Neuron (in vitro differentiated cells): ENCODE measurements around the gene ARMC9.
"Not testable (repeated sequence)": the region's sequence is repeated elsewhere in the genome, so short reads cannot be mapped to it uniquely, and the experiment has no call there.

Source experiments
- H2AFZ ChIP-seq: one replicate; pipeline ENCODE4 v1.6.1; 2013; ENCODE audit warnings: low read depth, mild to moderate bottlenecking, inconsistent platforms, low read length, moderate library complexity
- H3K27me3 ChIP-seq: one replicate; pipeline ENCODE4 v1.6.1; 2013; ENCODE audit warnings: low read length; ENCODE audit not compliant: insufficient read depth
- H3K36me3 ChIP-seq: one replicate; pipeline ENCODE4 v1.6.1; 2013; ENCODE audit warnings: low read length; ENCODE audit not compliant: insufficient read depth
- H3K4me1 ChIP-seq: one replicate; pipeline ENCODE4 v1.6.1; 2013; ENCODE audit warnings: low read length; ENCODE audit not compliant: insufficient read depth
- H3K4me3 ChIP-seq: 2 replicates; pipeline ENCODE4 v1.5.1; 2013; ENCODE audit warnings: mild to moderate bottlenecking, low read length, moderate library complexity
- H3K9me3 ChIP-seq: one replicate; pipeline ENCODE4 v1.6.1; 2013; ENCODE audit warnings: low read length

The ARMC9 gene

GRCh38 chr2:231394211-231395141 is 196.0 kb downstream of the ARMC9 start:
- H2AFZ ChIP-seq = no peak overlapping the region
- no peak overlapping the region for H3K4me3 ChIP-seq
- peaks cover 37% of the 10 kb centered on the region for H3K27me3 ChIP-seq
- no peaks in the 10 kb centered on the region for H3K36me3 ChIP-seq
- H3K9me3 ChIP-seq = peaks cover 6% of the 10 kb centered on the region
- H3K4me1 ChIP-seq = peaks cover 9% of the 10 kb centered on the region

GRCh38 chr2:231395188-231396057 is 197.0 kb downstream of the ARMC9 start, which contains the start of gene B3GNT7:
TSS of gene B3GNT7 (plus strand) at chr2:231395710. CDS start at chr2:231395804, 94 bp downstream.
- H3K4me1 ChIP-seq = peaks cover 9% of the 10 kb centered on the region
- no peak within 1 kb of the TSS for H3K4me3 ChIP-seq
- H3K36me3 ChIP-seq = no peaks in the 10 kb centered on the region
- peaks cover 36% of the 10 kb centered on the region for H3K27me3 ChIP-seq
- peaks cover 6% of the 10 kb centered on the region for H3K9me3 ChIP-seq
- no peak within 1 kb of the TSS for H2AFZ ChIP-seq

GRCh38 chr2:231396058-231396821 is 197.8 kb downstream of the ARMC9 start:
- H3K4me3 ChIP-seq = no peak overlapping the region
- peaks cover 6% of the 10 kb centered on the region for H3K9me3 ChIP-seq
- no peak overlapping the region for H2AFZ ChIP-seq
- no peaks in the 10 kb centered on the region for H3K36me3 ChIP-seq
- peaks cover 9% of the 10 kb centered on the region for H3K4me1 ChIP-seq
- H3K27me3 ChIP-seq = peaks cover 36% of the 10 kb centered on the region

GRCh38 chr2:231397011-231397927 is 198.8 kb downstream of the ARMC9 start:
- Histone ChIP-seq H2AFZ (no peak overlapping the region), H3K9me3 (peaks cover 6% of the 10 kb centered on the region), H3K27me3 (peaks cover 36% of the 10 kb centered on the region), H3K4me1 (peaks cover 9% of the 10 kb centered on the region), H3K36me3 (no peaks in the 10 kb centered on the region), H3K4me3 (no peak overlapping the region)

- Histone ChIP-seq H3K4me1 (peaks cover 7% of the 10 kb centered on the region), H3K4me3 (no peak overlapping the region), H3K36me3 (no peaks in the 10 kb centered on the region), H2AFZ (no peak overlapping the region), H3K9me3 (peaks cover 6% of the 10 kb centered on the region), H3K27me3 (peaks cover 36% of the 10 kb centered on the region)
These were observed 199.5 kb downstream of the ARMC9 start for GRCh38 chr2:231397928-231398294.

GRCh38 chr2:231398585-231398984 is 200.2 kb downstream of the ARMC9 start:
- H3K4me1 ChIP-seq = peaks cover under 1% of the 10 kb centered on the region
- peaks cover 6% of the 10 kb centered on the region for H3K9me3 ChIP-seq
- H2AFZ ChIP-seq = no peak overlapping the region
- H3K27me3 ChIP-seq = peaks cover 34% of the 10 kb centered on the region
- no peaks in the 10 kb centered on the region for H3K36me3 ChIP-seq
- no peak overlapping the region for H3K4me3 ChIP-seq

GRCh38 chr2:231399046-231399852 is 200.8 kb downstream of the ARMC9 start:
- peaks cover 27% of the 10 kb centered on the region for H3K27me3 ChIP-seq
- peaks cover 6% of the 10 kb centered on the region for H3K9me3 ChIP-seq
- no peak overlapping the region for H3K4me3 ChIP-seq
- no peaks in the 10 kb centered on the region for H3K4me1 ChIP-seq
- no peaks in the 10 kb centered on the region for H3K36me3 ChIP-seq
- H2AFZ ChIP-seq = no peak overlapping the region

- Histone ChIP-seq H2AFZ (no peak overlapping the region), H3K36me3 (no peaks in the 10 kb centered on the region), H3K27me3 (peaks cover 19% of the 10 kb centered on the region), H3K4me3 (no peak overlapping the region), H3K4me1 (no peaks in the 10 kb centered on the region), H3K9me3 (peaks cover 6% of the 10 kb centered on the region)
These were observed 201.6 kb downstream of the ARMC9 start for GRCh38 chr2:231399853-231400680.

- H3K9me3 ChIP-seq, H2AFZ ChIP-seq, H3K36me3 ChIP-seq, H3K4me3 ChIP-seq, H3K4me1 ChIP-seq: not testable (repeated sequence)
- H3K27me3 ChIP-seq = peaks cover 16% of the 10 kb centered on the region
These were observed 202.2 kb downstream of the ARMC9 start for GRCh38 chr2:231400681-231401080.

- not testable (repeated sequence) for H2AFZ ChIP-seq, H3K9me3 ChIP-seq, H3K4me3 ChIP-seq, H3K4me1 ChIP-seq, H3K36me3 ChIP-seq
- peaks cover 13% of the 10 kb centered on the region for H3K27me3 ChIP-seq
These were observed 202.7 kb downstream of the ARMC9 start for GRCh38 chr2:231401101-231401500.
